COLO668 (cell line): ENCODE measurements around the gene KLK7.

Source experiments
- DNase-seq: peaks from one replicate; lab custom pipeline; 2025; ENCODE audit not compliant: unreplicated experiment; lab: John Stamatoyannopoulos, UW

KLK7 gene

DNA sequence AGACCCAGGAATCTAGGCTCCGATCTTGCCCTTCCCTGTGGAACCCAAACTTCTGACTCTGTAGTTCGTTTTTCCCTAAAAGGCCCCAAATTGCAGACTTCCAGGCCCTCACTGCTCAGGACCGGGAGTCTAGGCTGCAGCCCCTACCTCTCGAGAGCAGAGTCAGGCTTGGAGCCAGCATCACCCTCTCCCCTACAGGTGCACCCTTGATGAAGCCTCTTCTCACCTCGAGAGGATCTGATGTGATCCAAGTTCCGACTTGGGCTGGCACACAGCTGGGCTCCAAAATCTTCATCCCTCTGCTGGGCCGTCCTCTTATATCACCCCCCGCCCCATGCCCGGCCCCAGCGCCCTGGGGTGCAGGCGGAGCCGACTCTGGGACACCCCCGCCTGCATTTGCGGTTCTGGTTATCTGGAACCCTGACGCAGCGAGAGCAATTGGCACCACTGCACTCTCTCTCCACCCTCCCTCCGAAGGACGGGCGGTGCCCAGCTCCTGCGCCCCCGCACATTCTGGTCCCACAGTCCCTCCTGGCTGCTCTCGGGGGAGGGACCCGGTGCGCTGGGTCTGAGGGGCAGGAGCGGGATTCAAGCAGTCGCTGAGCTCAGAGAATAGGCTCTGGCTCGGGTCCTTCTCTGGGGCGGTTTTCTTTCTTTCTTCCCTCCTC, at the start of gene KLK7:
TSS of gene KLK7 (minus strand) at position 293 of the 668 bp plus-strand sequence. CDS start 1,518 bp downstream, outside the sequence.
- no peak for DNase-seq

DNA sequence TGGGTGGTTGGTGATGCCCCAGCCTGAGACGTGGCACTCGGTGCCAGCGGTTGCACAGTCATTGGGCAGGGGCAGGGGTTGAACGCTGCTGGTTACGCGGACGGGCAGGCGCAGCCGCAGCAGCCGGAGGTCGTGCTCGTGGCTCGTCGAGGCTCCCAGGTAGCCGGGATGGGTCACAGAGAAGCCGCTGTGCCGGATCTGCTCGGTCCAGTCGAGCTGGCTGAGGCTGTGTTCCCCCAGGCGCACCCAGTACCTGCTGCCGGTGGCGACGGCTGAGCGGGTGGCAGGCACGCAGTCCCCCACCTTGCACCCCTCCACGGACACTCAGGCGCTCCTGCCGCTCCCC, 48.1 kb upstream of the KLK7 start:
- no peak for DNase-seq

DNA sequence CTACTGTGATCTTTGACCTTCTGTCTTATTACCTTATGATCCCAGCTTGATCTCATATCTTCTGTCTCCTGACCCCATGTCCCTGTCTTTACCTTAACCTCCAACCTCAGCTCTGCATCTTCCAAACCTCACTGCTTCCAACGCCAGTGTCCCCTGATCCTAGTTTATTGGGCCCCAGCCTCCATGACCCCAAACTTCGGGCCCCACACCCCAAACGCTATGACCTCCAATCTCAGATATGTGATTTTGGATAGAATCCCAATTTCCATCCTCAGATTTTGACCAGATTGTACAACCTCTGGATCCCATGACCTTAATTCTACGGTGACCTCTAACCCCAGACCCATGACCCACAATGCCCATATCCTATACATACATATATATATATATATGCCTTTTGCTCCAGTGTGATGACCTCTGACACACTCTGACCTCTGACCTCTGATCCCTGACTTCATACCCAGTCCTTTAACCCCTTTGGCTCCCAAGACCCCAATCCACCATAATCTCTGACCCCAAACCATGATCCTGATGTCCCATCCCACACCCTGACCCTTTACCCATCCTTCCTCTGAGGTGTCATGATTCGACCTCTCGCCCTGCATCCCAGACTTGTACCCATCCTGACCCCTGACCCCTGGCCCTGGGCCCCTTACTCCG, 47.6 kb upstream of the KLK7 start:
- no peak for DNase-seq

DNA sequence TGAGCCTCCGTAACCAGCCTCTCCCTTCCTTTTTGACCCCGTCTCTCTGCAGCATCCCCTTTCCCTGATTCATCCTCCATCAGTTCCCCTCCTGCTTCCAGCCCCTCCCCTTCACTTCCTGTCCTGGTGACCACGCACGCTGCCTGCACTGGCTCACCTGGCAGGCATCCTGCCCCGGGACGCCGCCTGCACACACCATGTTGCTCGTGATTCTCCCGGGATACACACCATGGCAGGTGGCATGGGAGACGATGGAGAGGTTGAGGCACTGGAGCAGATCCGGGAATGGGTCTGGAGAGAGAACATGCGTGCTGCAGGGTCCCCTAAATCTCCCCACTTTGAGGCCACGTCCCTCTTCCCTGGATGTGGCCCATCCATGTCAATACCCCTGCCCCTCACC, 46.9 kb upstream of the KLK7 start:
- DNase-seq = no peak

DNA sequence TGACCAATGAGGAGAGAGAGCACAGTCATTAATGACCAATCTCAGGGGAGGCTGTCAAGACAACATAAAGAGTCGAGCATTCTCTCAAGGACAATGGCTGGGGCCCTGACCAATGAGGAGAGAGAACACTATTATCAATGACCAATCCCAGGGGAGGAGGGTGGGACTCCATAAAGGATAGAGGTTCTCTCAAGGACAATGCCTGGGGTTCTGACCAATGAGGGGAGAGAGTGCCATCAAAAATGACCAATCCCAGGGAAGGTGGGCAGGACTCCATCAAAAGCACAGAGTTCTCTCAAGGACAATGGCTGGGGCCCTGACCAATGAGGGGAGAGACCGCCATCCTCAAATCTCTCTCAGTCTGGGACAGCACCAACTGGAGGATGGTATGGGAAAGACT, 46.0 kb upstream of the KLK7 start:
- no peak for DNase-seq

DNA sequence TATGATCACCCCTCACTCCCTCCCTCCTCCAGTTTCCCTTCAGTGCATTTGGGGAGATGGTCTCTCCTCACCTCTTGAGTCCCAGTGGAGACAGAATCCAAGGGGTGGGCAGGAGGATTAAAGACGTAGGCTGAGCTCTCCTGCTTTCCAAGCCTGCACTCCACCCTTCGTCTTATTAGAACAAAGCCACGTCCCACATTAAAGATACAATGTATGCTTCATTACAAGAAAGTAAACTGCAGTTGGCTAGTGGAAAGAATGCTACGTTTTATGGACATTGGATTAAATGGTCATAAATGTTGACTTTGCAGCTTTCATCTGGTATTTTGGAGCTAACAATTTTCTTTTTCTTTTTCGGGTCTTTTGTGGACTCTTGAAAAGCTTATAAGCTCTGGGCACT, 44.2 kb upstream of the KLK7 start:
- no peak for DNase-seq

DNA sequence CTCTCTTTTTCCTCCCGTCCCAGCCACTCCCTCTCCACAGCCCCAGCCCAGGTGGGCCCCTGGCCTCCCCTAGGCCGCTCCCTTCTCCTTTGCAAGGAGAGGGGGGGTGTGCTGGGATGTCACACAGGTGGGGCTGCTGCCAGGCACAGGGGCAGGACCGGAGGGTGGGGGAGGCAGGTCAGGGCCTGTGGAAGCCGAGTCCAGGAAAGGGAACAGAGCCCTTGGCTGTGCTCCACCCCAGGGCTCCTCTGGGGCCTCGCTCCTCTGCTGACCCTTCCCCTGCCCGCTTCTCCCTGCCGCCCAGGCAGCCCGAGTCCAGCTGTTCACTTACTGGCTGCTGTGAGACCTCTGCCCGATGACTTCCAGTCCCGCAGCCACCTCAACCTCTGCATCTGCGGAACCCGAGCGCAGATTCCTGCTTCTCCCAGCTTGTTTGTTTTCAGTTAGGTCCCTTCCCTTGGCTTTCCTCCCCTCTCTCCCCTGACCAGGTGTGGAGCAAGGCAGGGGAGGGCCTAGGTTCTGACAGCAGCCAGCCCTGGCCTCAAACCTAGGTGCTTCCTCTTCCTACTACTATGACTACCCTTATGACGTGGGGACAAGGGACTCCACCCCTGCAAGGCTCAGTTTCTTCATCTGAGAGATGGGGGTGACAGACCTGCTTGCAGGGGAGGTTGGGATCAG, 43.5 kb upstream of the KLK7 start:
- DNase-seq = no peak

DNA sequence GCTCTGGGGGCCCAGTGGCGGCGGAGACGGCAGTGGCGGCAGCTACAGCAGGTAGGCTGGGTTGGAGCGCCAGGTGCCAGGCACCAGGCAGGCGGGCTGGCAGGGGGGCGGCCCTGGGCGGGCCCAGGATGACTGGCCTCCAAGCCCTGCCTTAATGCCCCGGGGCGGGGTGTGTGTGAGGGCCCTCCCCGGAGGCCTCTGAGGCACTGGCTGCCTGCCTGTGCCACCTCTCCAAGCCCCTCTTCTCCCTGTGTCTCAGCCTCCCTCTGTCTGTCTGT, 42.8 kb upstream of the KLK7 start, which contains the start of gene KLK11:
TSS of gene KLK11 (minus strand) at position 63 of the 278 bp plus-strand sequence. CDS start 985 bp downstream, outside the sequence.
- DNase-seq = peak; percentile 81

DNA sequence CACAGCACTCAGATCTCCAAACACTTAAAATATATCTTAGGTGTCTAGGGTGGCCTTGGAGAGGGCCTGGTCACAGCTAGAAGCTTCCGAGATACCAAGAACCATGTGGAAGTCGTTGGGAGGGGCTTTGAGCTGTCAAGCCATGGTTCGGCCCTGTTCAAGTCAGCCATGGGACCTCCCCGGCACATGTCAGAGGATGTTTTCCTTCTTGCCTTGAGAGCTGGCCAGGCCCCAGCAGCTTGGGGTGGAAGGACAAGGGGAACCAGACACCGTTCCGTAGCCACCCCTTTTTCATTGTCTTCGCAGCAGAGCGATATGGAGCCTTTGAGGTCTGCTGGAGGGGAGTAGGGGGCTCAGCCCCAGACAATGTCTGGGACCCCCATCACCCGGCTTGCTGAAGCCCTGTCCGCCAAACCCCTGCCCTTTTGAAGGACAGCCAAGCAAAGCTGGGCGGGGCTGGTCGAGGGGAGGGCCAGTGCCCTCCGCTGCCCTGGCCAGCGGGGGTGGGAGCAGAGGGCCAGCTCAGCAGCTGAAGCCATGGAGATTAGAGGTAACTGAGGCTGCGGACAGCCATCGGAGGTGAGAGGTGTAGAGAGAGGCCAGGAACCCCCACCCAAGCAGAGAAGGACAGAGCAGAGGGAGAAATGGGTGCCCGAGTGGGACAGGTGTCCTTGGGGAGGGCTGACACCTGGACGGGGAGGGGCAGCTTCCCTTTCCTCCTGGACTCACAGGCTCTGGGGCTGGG, 42.3 kb upstream of the KLK7 start:
- no peak for DNase-seq

DNA sequence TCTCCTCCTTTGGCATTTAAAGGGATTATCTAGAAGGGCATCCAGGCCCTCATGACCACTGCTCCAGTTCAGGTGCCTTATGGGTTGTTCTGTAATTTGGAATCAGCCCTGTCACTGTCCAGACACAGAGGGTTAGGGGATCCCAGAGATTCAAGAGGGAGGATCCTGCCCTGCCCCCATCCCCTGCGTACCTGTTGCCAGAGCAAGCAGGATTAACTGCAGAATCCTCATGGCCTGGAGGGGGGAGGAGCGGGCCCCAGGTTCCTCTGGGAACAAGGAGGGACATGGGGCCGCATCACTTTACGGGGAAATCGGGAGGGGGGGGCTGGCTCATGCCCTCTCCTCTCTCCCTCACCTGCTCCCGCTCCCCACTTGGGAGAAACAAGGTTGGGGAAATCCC, 41.7 kb upstream of the KLK7 start:
- DNase-seq = peak; percentile 12

DNA sequence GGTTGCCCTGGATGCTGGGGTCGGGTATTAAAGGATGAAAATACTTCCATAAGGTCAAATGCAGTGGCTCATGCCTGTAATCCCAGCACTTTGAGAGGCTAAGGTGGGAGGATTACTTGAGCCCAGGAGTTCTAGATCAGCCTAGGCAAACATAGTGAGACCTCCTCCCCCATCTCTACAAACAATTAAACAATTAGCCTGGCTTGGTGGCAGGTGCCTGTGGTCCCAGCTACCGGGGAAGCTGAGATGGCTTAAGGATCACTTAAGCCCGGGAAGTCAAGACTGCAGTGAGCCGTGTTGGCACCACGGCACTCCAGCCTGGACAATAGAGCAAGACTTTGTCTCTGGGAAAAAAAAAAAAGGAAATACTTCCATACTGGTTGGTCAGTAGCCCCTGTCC, 41.2 kb upstream of the KLK7 start:
- peak; percentile 35 for DNase-seq

DNA sequence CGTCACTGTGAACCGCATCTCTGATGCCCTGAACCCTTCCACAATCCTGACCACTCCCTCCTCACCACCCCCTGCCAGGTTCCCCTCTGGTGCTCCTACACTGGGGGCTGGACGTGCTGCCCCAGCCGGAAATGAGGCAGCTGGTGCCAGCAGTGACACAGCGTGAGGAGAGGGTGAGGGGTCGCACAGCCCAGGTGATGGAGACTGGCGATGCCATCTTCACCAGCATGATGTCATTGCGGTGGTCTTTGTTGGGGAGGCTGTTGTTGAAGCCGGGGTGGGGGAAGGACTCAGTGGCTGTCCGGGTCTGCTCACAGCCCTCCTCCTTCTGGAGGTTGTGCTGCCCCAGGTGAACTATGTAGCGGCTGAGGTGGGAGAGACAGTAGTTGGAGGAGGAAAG, 40.2 kb upstream of the KLK7 start:
- no peak for DNase-seq

DNA sequence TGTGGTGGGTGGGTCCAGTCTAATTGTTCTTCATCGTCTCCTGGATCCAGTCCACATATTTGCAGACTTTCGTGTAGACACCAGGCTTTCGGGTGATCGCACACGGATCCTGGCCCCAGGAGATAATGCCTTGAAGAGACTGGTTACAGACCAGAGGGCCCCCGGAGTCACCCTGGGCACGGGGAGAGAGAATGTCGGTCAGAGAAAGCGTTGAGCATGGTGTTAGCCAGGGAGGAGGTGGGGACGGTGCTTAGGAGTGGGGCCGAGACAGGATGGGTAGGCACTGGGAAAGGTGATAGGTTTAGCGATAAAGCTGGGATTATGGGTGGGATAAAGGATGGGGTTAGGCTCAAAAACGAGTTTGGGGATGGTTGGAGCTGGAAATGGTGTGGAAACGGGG, 38.8 kb upstream of the KLK7 start:
- DNase-seq = no peak

DNA sequence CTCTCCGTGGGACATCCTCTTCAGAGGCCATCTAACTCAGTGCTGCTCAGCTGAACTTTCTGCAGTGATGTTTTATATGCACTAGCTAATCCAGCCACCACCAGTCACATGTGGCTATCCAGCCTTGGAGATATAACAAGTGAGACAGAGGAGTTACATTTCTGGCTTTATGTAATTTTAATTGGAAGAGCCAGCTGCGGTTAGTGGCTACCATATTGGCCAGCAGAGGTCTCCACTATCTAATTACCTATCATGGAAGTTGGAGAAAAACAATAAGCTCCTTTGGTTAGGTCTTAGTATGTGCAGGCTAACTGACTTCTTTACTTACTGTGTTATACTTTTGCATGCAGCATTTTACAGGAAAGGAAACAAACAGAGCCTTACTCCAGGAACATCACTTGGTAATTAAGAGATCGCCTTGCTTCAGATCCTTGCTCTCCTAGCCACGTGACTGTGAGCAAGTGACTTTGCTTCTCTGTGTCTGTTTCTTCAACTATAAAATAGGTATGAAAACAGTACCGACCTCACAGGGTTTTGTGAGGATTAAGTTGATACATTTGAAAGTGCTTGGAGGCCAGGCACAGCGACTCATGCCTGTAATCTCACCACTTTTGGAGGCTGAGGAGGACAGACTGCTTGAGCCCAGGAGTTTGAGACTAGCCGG, 37.4 kb upstream of the KLK7 start:
- peak; percentile 29 for DNase-seq

DNA sequence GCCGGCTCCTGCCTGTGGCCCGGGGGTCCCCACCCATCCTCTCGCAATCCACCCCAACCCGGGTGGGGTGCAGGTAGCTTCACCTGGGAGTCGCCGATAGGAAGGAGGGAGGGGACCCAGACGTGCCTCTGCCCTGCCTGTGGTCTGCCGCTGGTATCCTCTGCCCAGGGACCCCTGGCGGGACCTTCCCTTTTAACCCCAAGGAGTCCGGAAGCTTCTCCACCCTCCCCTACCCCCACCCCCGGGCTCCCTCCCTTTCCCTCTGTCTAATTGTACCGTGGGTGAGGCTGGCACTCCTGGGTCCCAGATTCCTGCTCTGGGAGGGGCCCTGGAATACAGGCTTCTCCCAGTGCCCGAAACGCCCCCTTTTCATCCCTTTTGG, 35.8 kb upstream of the KLK7 start, which contains the start of gene KLK10:
TSS of gene KLK10 (minus strand) at position 166 of the 382 bp plus-strand sequence. CDS start 579 bp downstream, outside the sequence.
- no peak for DNase-seq

DNA sequence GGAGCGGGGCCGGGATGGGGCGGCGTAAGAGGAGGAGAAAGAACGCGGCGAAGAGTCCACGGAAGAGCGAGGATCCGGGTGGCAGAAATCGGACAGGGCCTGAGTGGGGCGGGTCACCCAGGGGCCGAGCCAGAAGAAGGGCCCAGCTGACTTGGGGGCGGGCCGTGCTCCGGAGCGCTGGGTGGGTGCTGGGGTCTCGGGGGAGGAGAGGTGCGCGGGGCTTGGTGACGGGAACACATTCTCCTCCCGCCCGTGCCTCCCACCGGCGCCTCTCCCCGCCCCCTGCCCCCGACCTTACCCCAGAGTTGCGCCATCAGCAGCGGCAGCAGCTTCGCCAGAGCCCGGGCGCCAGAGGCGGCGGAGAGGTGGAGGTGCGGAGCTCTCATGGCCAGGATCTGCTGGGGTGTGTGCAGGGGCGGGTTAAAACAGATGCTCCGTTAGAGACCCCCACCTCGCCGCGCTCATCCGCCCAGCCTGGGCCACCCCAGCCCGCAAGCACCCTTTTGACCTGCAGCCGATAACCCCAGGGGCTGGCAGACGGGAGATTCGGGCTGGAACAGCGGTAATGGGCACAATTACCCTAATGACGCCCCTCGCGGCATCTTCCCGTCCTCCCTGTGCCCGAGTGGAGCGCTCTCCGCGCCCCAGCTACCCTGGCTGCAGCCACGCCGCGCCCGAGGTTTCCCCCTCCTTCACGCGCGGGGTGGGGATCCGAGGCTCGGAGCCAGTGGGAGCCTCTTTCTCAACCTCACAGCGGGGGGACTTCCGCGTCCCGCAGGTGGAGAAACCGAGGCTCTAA, 35.2 kb upstream of the KLK7 start:
- peak; percentile 27 for DNase-seq

DNA sequence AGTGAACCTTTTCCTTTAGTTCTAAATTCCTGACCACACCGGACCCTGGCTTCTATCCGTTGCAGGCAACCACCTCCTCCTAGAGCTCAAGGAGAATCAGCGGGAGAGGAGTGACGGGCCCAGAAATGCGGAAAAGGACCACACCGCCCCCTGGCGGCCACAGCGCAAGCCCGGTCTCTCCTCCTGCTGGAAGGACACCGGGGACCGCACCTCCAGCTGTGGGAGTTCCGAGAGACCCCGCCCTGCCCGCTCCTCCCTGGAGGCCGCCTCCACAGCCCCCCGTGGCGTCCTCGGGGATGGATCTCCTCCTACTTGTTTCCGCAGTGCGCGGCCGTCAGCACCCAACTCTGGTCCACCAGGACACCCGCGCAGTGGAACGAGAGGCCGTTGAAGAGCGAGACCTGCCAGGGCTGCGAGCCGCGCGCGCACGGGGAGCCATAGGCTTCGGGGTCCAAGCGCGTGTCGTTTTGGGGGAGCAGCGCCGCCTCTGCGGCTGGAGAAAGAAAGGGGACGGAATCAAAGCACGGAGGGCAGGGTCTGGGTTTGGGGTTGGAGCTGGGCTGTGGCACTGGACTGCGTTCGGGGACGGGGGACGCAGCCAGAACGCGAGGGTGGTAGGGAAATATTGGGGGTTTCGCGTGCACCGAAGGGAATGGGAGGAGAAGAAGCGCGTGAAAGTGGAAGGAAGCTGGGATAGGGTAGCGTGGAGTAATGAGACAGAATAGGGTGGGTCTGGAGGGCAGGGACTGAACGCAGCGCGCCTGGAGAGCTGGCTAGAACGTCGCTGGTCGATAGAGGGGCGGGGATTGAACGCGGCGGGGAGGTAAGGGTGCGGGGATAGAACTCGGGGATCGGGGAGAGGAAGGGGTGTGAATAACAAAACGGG, 33.3 kb upstream of the KLK7 start:
- DNase-seq = peak; percentile 70

DNA sequence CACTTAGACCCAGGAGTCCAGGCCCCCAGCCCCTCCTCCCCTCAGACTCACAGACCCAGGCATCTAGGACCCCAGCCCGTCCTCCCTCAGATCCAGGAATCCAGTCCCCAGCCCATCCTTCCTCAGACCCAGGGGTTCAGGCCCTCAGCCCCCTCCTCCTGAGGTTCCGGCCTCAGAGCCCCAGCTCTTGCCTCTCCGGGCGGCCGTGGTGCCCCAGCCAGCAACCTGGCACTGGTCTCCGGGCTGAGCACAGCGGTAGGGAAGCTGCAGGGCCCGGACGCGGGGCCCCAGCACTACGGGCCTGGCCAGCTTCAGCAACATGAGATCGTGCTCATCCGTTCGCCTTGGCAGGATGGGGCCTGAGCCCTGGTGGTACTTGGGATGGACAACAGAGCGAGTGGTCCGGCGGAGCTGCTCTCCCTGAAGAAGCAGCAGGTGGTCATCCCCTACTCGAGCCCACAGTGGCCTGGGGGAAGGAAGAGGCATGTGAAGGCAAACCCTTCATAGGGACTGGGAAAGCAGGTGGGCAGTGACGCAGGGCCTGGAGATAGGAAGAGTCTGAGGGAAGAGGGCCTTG, 32.1 kb upstream of the KLK7 start:
- DNase-seq = no peak

DNA sequence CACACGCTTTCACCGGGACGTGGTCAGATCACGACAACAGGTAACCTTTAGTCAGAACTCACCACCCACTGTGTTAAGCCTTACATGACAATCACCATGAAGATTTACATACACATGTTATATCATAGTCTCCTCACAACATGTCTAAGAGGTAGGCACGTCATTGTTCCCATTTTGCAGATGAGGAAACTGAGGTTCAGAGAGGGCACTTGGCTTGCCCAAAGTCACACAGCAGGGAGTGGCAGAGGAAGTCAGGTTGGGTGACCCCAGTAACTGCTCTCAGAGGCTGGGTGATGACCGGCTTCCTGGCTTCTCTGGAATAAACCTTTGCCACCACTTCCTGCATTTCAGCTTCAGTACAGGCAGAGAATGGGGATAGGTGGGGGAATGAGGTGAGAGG, 30.5 kb upstream of the KLK7 start:
- DNase-seq = no peak
